HEK293 (cell line): ENCODE results near the gene CCDC28B.

ENCODE experiments used
- CTCF ChIP-seq: fragments of 450-650 bp; formaldehyde crosslinking; IDR thresholded peaks from 2 replicates; pipeline ENCODE4 v1.5.1; 2016; ENCODE audit warnings: missing biosample characterization, missing genetic modification characterization
- HOXA7 ChIP-seq: sonication (generic); formaldehyde crosslinking; IDR thresholded peaks from 2 replicates; pipeline ENCODE4 v1.8.1; 2022; ENCODE audit warnings: missing genetic modification reagents, borderline replicate concordance
- TRIM28 ChIP-seq: IDR thresholded peaks from 2 replicates; pipeline ENCODE4 v1.6.1; 2011; ENCODE audit warnings: low read length, control low read depth, borderline replicate concordance
- ZBTB17 ChIP-seq: fragments of 450-650 bp; formaldehyde crosslinking; IDR thresholded peaks from 2 replicates; pipeline ENCODE4 v1.5.1; 2016; ENCODE audit warnings: missing biosample characterization, missing genetic modification characterization
- ZNF121 ChIP-seq: fragments of 450-650 bp; formaldehyde crosslinking; IDR thresholded peaks from 2 replicates; pipeline ENCODE4 v1.5.1; 2016; ENCODE audit warnings: missing biosample characterization, missing genetic modification characterization
- ZNF174 ChIP-seq: fragments of 450-650 bp; formaldehyde crosslinking; IDR thresholded peaks from 2 replicates; pipeline ENCODE4 v1.5.0; 2017; ENCODE audit warnings: missing biosample characterization, mild to moderate bottlenecking, missing genetic modification characterization
- ZNF248 ChIP-seq: fragments of 450-650 bp; formaldehyde crosslinking; IDR thresholded peaks from 2 replicates; pipeline ENCODE4 v1.5.1; 2017; ENCODE audit warnings: missing biosample characterization, missing genetic modification characterization
- ZNF335 ChIP-seq: fragments of 450-650 bp; formaldehyde crosslinking; conservative IDR thresholded peaks from 2 replicates; pipeline ENCODE4 v1.5.1; 2016; ENCODE audit warnings: missing biosample characterization, missing genetic modification characterization
- ZNF366 ChIP-seq: fragments of 450-650 bp; formaldehyde crosslinking; conservative IDR thresholded peaks from 2 replicates; pipeline ENCODE4 v1.5.1; 2016; ENCODE audit warnings: missing biosample characterization, missing genetic modification characterization

- no peak for TF ChIP-seq ZNF248 (tag by site-specific recombination)
- TF ChIP-seq ZBTB17 = no peak
- no peak for TF ChIP-seq CTCF (tag by site-specific recombination)
- no peak for TF ChIP-seq ZNF366
- no peak for TF ChIP-seq TRIM28
- no peak for TF ChIP-seq HOXA7 (CRISPR knock-in tag)
- no peak for TF ChIP-seq ZNF121 (tag by site-specific recombination)
- no peak for TF ChIP-seq ZNF174 (tag by site-specific recombination)
- no peak for TF ChIP-seq ZNF335 (tag by site-specific recombination)
These were observed 1.2 kb upstream of the CCDC28B start for GRCh38 chr1:32199043-32199716.
